Right lobe of liver (tissue), 4 donors: ENCODE data around the gene MAP2.

Experiments
- CTCF ChIP-seq, 4 donors: fragments of 200-600 bp in 3 of 4; fragments of 450-650 bp in 1 of 4; IDR thresholded peaks; one replicate each; pipeline versions ENCODE4 v1.5.1 to v1.8.0; 2016 to 2022; ENCODE audit warnings: antibody characterized with exemption in 4 of 4, mild to moderate bottlenecking in 2 of 4
- POLR2A ChIP-seq: fragments of 450-650 bp; IDR thresholded peaks from one replicate; pipeline ENCODE4 v1.6.1; 2017; ENCODE audit warnings: antibody characterized with exemption, mild to moderate bottlenecking
- donor health status: DM: no; HTN: no; CAD: no.
- donor health status: DM: no; HTN: no; CAD: no.
- donor health status: DM: no; HTN: yes; CAD: no.

- TF ChIP-seq CTCF (IDR thresholded peaks at IDR 0.05) (no peak), POLR2A (no peak)
Measured at GRCh38 chr2:209673811-209674210, 250.0 kb downstream of the MAP2 start.
